Measurements from ENCODE around the gene PLA2G6.
A peak's percentile ranks its signal among the peaks of the same experiment; 100 is the strongest.

PLA2G6 gene

GRCh38 chr22:38072322-38073149 is 109.1 kb downstream of the PLA2G6 start:
- DNase-seq (ENCODE audit: low read depth, low spot score): no peak

- no peak for DNase-seq (ENCODE audit: low read depth, low spot score)
These were observed 110.0 kb downstream of the PLA2G6 start for GRCh38 chr22:38071421-38072321.

DNA sequence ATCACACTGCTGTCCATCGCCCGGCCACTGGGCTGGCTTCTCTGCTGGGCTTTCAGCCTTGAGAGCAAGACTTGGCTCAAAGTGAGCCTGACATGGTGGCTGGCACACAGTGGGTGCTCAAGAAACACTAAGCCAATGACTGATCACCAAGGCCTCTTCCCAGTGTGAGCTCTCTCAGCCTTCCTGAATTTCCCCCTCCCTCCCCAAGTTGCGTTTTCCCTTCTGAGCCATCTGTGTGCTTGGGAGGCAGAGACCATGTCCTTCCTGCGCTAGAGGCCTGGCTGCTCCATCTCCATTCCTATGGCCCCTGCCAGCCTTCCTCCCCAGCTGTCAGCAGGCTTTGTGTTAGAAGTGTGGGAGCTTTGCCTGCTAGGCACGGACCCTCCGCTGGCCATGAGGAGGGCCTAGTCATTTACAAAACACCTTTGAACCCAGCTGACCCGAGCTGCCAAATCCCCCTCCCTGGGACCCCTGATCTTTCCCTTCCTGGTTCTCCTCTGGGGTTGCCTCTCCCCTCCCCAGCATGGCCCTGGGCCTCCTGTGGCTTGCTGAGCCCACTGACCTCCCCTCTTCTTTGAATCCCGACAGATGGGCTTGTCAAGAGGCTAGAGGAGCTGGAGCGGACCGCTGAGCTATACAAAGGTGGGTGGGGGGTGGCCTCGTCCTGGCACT is 111.2 kb downstream of the PLA2G6 start:
- DNase-seq (ENCODE audit: low read depth, low spot score): no peak

- peak; percentile 49 for DNase-seq (ENCODE audit: low read depth, low spot score)
These were observed 112.0 kb downstream of the PLA2G6 start for GRCh38 chr22:38069372-38070249.

DNA sequence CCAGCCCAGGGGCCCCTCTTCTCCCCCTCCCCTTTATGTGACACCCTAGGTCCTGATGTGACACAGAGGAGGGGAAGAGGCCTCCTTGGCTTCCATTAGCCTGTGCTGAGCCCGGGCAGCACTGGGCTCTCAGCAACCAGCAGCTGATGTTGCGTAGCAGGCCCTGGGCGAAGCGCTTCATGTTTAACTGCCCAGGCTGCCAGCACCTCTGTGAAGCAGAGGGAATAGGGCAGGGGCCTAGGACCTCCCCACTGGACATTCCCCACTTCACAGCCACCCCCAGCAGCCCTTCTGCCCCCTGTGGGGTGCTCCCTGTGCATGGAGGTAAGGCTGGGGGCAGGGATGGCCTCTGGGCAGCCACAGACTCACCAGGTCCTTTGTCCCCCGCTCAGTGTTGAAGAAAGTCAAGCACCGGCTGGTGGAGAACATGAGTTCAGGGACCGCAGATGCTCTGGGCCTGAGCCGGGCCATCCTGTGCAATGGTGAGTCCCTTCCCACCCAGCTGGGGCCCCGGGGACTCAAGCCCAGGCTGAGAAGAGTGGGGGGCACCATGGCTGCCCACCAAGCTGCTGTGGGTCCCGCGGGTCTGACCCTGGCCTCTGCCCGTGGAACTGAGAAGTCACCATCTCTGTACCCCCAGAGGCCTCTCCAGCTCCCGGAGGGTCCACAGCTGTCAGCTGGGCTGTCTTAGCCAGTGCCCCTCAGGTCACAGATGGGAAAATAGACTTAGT is 112.8 kb downstream of the PLA2G6 start:
- no peak for DNase-seq (ENCODE audit: low read depth, low spot score)

GRCh38 chr22:38067761-38068360 is 113.8 kb downstream of the PLA2G6 start:
- no peak for DNase-seq (ENCODE audit: low read depth, low spot score)

- DNase-seq (ENCODE audit: low read depth, low spot score): no peak
These were observed 114.6 kb downstream of the PLA2G6 start for GRCh38 chr22:38067028-38067415.

- DNase-seq (ENCODE audit: low read depth, low spot score): no peak
These were observed 115.1 kb downstream of the PLA2G6 start for GRCh38 chr22:38066381-38067027.

DNA sequence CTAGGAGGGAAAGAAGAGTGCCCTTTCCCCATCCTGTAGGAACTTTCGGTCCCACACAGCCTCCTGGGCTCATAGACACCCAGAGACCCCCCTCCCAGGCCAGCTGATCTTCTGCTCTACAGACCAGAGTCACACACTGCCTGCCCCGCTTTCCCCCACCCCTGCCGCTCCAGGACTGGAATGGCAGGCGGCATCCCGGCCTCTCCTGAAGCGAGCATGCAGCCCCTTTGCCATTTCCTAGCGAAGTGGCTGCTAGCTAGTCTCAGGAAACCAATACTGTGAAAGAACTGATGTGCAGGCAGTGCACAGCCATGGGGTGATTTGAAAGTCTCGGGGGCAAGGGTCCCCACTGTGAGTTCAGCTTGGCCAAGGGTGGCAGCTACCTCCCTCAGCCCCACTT is 116.1 kb downstream of the PLA2G6 start:
- DNase-seq (ENCODE audit: low read depth, low spot score): no peak

DNA sequence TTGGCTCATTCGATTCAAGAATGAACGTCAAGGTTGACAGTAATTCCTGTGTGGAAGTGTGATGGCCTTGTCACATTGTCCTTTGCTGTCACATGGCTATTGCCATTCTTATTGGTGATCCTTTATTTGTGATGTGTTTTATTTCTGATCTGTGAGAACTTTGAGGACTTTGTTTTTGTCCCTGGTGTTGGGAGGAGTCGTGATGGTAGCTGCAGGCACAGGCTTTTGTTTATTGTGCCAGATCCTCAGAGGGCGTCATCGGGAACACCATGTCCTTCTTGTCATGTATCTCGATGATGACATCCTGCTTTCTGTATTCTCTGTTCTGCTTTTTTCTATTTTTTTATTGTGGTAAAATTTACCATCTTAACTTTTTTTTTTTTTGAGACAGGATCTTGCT is 118.8 kb downstream of the PLA2G6 start:
- no peak for DNase-seq (ENCODE audit: low read depth, low spot score)

Data from smooth muscle cell of the brain vasculature (primary cell).